Stimulated activated naive CD4-positive, alpha-beta T cell treated with Interleukin-2 at 50 U/mL for 16 hours (primary cell): ENCODE results near the gene CHCHD6.

ENCODE experiments used
- DNase-seq: peaks from one replicate; lab custom pipeline; 2025; lab: John Stamatoyannopoulos, UW

Gene CHCHD6

GRCh38 chr3:126859415-126860246, 155.6 kb downstream of the CHCHD6 start:
- no peak for DNase-seq

GRCh38 chr3:126865736-126866135, 161.7 kb downstream of the CHCHD6 start:
- no peak for DNase-seq

GRCh38 chr3:126866175-126866759, 162.2 kb downstream of the CHCHD6 start:
- no peak for DNase-seq

GRCh38 chr3:126867190-126867862, 163.3 kb downstream of the CHCHD6 start:
- no peak for DNase-seq

- no peak for DNase-seq
Observed at GRCh38 chr3:126867863-126868200, 163.8 kb downstream of the CHCHD6 start.

GRCh38 chr3:126870608-126871210, 166.7 kb downstream of the CHCHD6 start:
- no peak for DNase-seq

- no peak for DNase-seq
Observed at GRCh38 chr3:126872701-126873342, 168.8 kb downstream of the CHCHD6 start.

- no peak for DNase-seq
Observed at GRCh38 chr3:126873416-126873815, 169.4 kb downstream of the CHCHD6 start.

- DNase-seq = no peak
Observed at GRCh38 chr3:126878664-126879063, 174.6 kb downstream of the CHCHD6 start.

GRCh38 chr3:126880901-126881300, 176.9 kb downstream of the CHCHD6 start:
- no peak for DNase-seq

- DNase-seq = no peak
Observed at GRCh38 chr3:126881861-126882260, 177.8 kb downstream of the CHCHD6 start.

- no peak for DNase-seq
Observed at GRCh38 chr3:126883241-126883640, 179.2 kb downstream of the CHCHD6 start.

GRCh38 chr3:126885425-126885824, 181.4 kb downstream of the CHCHD6 start:
- no peak for DNase-seq

GRCh38 chr3:126886217-126886616, 182.2 kb downstream of the CHCHD6 start:
- DNase-seq = no peak

GRCh38 chr3:126887686-126888085, 183.6 kb downstream of the CHCHD6 start:
- no peak for DNase-seq

GRCh38 chr3:126888186-126888760, 184.2 kb downstream of the CHCHD6 start:
- no peak for DNase-seq

GRCh38 chr3:126889276-126890201, 185.5 kb downstream of the CHCHD6 start:
- no peak for DNase-seq

GRCh38 chr3:126891141-126891540, 187.1 kb downstream of the CHCHD6 start:
- no peak for DNase-seq

GRCh38 chr3:126891791-126892190, 187.8 kb downstream of the CHCHD6 start:
- DNase-seq = no peak

- no peak for DNase-seq
Observed at GRCh38 chr3:126893651-126894050, 189.6 kb downstream of the CHCHD6 start.

GRCh38 chr3:126894475-126894874, 190.4 kb downstream of the CHCHD6 start:
- no peak for DNase-seq
